Loucy (cell line): ENCODE results near the gene SEPTIN2.

Experiments
- H2AFZ ChIP-seq: fragments of 200-600 bp; sonication (generic); 2 replicates; pipeline ENCODE4 v1.6.0; 2016; ENCODE audit warnings: antibody characterized with exemption, mild to moderate bottlenecking, low read length, moderate library complexity
- H3F3A ChIP-seq: fragments of 200-600 bp; 2 replicates; pipeline ENCODE4 v1.6.0; 2016; ENCODE audit warnings: antibody characterized with exemption, low read depth, mild to moderate bottlenecking
- H3K27me3 ChIP-seq: fragments of 200-600 bp; sonication (generic); 2 replicates; pipeline ENCODE4 v1.6.1; 2014; ENCODE audit warnings: low read length, mild to moderate bottlenecking; ENCODE audit not compliant: insufficient read depth, poor library complexity, severe bottlenecking
- H3K36me3 ChIP-seq: fragments of 200-600 bp; sonication (generic); 2 replicates; pipeline ENCODE4 v1.6.1; 2016; ENCODE audit warnings: low read length; ENCODE audit not compliant: insufficient read depth
- H3K4me1 ChIP-seq: fragments of 200-600 bp; sonication (generic); 2 replicates; pipeline ENCODE4 v1.5.1; 2014; ENCODE audit warnings: low read length, mild to moderate bottlenecking; ENCODE audit not compliant: insufficient read depth, poor library complexity, severe bottlenecking
- H3K4me2 ChIP-seq: fragments of 200-600 bp; sonication (generic); 2 replicates; pipeline ENCODE4 v1.6.0; 2014; ENCODE audit warnings: antibody characterized with exemption, low read length, low read depth, mild to moderate bottlenecking; ENCODE audit not compliant: poor library complexity, severe bottlenecking
- H3K4me3 ChIP-seq: fragments of 200-600 bp; sonication (generic); 2 replicates; pipeline ENCODE4 v1.5.1; 2014; ENCODE audit warnings: low read length, mild to moderate bottlenecking, mixed read lengths; ENCODE audit not compliant: poor library complexity, severe bottlenecking
- H3K79me2 ChIP-seq: fragments of 200-600 bp; sonication (generic); 2 replicates; pipeline ENCODE4 v1.6.1; 2014; ENCODE audit warnings: low read length; ENCODE audit not compliant: insufficient read depth
- H3K9ac ChIP-seq: fragments of 200-600 bp; sonication (generic); 2 replicates; pipeline ENCODE4 v1.6.0; 2014; ENCODE audit warnings: mild to moderate bottlenecking, low read depth, low read length, moderate library complexity; ENCODE audit not compliant: poor library complexity, severe bottlenecking
- H3K9me2 ChIP-seq: fragments of 200-600 bp; sonication (generic); replicated peaks from 2 replicates; pipeline ENCODE4 v1.6.1; 2016; ENCODE audit warnings: low read depth, low read length, mixed read lengths
- H3K9me3 ChIP-seq: fragments of 200-600 bp; sonication (generic); 2 replicates; pipeline ENCODE4 v1.6.1; 2014; ENCODE audit warnings: mild to moderate bottlenecking, antibody characterized with exemption, low read length, low read depth; ENCODE audit not compliant: insufficient read depth
- H4K20me1 ChIP-seq: fragments of 200-600 bp; sonication (generic); 2 replicates; pipeline ENCODE4 v1.6.0; 2014; ENCODE audit warnings: antibody characterized with exemption, low read length, mild to moderate bottlenecking; ENCODE audit not compliant: insufficient read depth, poor library complexity, severe bottlenecking
- CTCF ChIP-seq: fragments of 200-600 bp; sonication (generic); conservative IDR thresholded peaks from 2 replicates; pipeline ENCODE4 v1.5.1; 2014; ENCODE audit warnings: mild to moderate bottlenecking, antibody characterized with exemption, low read length
- EZH2phosphoT487 ChIP-seq: fragments of 200-600 bp; IDR thresholded peaks from 2 replicates; pipeline ENCODE4 v1.6.1; 2018; ENCODE audit warnings: antibody characterized with exemption, mild to moderate bottlenecking, moderate library complexity, borderline replicate concordance

SEPTIN2 gene

GRCh38 chr2:241308832-241309500 is 6.8 kb upstream of the SEPTIN2 start:
- peaks cover 4% of the 10 kb centered on the region; the same call in 1 of the 2 replicates for H3F3A ChIP-seq
- H3K4me1 ChIP-seq = peaks cover 70% of the 10 kb centered on the region
- peak overlapping the region; percentile 85 for H3K4me2 ChIP-seq

GRCh38 chr2:241309684-241310117 is 6.0 kb upstream of the SEPTIN2 start:
- peak overlapping the region; percentile 85 for H3K4me2 ChIP-seq

More at GRCh38 chr2:241308832-241309500, 6.8 kb upstream of the SEPTIN2 start:
- Histone ChIP-seq H3K36me3 (no peaks in the 10 kb centered on the region), H4K20me1 (peaks cover 18% of the 10 kb centered on the region), H3K9me3 (no peaks in the 10 kb centered on the region), H3K9me2 (no peaks in the 10 kb centered on the region), H3K27me3 (no peaks in the 10 kb centered on the region), H3K79me2 (peaks cover 93% of the 10 kb centered on the region), H3K4me3 (peak overlapping the region; percentile 51), H2AFZ (no peak overlapping the region), H3K9ac (peak overlapping the region; percentile 48)
- TF ChIP-seq EZH2phosphoT487 = no peak
- TF ChIP-seq CTCF = no peak

GRCh38 chr2:241310917-241311566 is 4.7 kb upstream of the SEPTIN2 start:
- Histone ChIP-seq H4K20me1 (peaks cover 11% of the 10 kb centered on the region), H3K9ac (peak overlapping the region; percentile 14), H3K36me3 (no peaks in the 10 kb centered on the region), H2AFZ (no peak overlapping the region), H3K9me2 (no peaks in the 10 kb centered on the region), H3K4me2 (peak overlapping the region; percentile 85), H3K79me2 (peaks cover 86% of the 10 kb centered on the region), H3F3A (peaks cover 4% of the 10 kb centered on the region; the same call in 1 of the 2 replicates), H3K4me3 (no peak overlapping the region), H3K27me3 (no peaks in the 10 kb centered on the region), H3K9me3 (no peaks in the 10 kb centered on the region), H3K4me1 (peaks cover 56% of the 10 kb centered on the region)
- no peak for TF ChIP-seq CTCF
- TF ChIP-seq EZH2phosphoT487 = no peak

More at GRCh38 chr2:241309684-241310117, 6.0 kb upstream of the SEPTIN2 start:
- no peaks in the 10 kb centered on the region for H3K27me3 ChIP-seq
- peaks cover 93% of the 10 kb centered on the region for H3K79me2 ChIP-seq
- H3K9me3 ChIP-seq = no peaks in the 10 kb centered on the region
- H4K20me1 ChIP-seq = peaks cover 16% of the 10 kb centered on the region
- H3K4me1 ChIP-seq = peaks cover 69% of the 10 kb centered on the region
- no peak overlapping the region for H2AFZ ChIP-seq
- no peaks in the 10 kb centered on the region for H3K9me2 ChIP-seq
- TF ChIP-seq EZH2phosphoT487 (no peak), CTCF (no peak)
- peak overlapping the region; percentile 51 for H3K4me3 ChIP-seq
- no peaks in the 10 kb centered on the region for H3K36me3 ChIP-seq
- peak overlapping the region; percentile 48 for H3K9ac ChIP-seq
- peaks cover 4% of the 10 kb centered on the region; the same call in 1 of the 2 replicates for H3F3A ChIP-seq
